Activated T-helper 1 cell treated with Interleukin-2 at 50 U/mL for 16 hours (primary cell): Measurements from ENCODE around the gene PCBP3.
"Not testable (repeated sequence)": the region's sequence is repeated elsewhere in the genome, so short reads cannot be mapped to it uniquely, and the experiment has no call there.

Source experiments
- DNase-seq: peaks from one replicate; pipeline ENCODE4 v3.0.0-alpha.2; 2020; ENCODE audit warnings: low read depth

Gene PCBP3

GRCh38 chr21:45613396-45613795 is 30.1 kb upstream of the PCBP3 start:
- no peak for DNase-seq

DNA sequence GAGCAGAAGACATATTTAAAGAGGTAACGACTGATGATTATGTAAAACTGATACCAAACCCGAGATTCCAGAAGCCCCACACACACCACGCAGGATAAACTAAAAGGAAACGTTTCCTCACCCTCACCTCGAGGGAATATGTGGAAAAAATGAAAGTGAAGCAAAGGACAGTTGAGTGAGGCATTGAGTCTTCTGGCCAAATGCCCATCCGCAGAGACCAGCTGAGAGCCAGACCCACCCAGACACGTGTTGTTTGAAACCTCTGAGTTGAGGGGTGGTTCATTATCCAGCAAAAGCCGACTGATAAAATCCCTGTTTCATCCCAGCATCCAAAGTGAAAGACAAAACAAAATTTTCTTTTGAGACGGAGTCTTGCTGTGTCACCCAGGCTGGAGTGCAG is 29.6 kb upstream of the PCBP3 start:
- DNase-seq, result no peak

DNA sequence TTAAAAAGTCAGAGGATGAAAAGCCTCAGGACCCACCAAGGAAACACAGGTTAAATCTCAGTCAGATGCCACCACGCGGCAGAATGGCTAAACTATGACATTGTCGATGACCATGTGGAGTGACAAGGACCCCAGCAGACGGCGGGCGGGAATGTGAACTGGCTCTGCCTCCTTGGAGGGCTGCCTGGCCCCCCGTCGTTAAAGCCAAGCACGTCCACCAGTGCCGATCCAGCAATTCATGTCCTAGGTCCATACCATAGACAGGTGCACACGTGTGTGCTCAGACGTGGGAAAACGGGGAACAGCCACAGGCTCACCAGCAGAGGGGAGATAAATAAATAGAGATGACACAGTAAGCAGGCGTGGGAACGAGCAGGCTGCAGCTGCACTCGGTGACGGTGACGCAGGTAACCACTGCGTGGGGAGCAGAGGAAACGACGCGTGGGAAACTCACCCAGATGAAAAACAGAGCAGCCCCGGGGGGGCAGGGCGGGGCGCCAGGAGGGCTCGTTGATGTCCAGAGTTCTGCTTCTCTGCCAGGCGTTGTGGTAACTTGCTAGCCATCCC is 28.3 kb upstream of the PCBP3 start:
- DNase-seq, result peak; percentile 71

DNA sequence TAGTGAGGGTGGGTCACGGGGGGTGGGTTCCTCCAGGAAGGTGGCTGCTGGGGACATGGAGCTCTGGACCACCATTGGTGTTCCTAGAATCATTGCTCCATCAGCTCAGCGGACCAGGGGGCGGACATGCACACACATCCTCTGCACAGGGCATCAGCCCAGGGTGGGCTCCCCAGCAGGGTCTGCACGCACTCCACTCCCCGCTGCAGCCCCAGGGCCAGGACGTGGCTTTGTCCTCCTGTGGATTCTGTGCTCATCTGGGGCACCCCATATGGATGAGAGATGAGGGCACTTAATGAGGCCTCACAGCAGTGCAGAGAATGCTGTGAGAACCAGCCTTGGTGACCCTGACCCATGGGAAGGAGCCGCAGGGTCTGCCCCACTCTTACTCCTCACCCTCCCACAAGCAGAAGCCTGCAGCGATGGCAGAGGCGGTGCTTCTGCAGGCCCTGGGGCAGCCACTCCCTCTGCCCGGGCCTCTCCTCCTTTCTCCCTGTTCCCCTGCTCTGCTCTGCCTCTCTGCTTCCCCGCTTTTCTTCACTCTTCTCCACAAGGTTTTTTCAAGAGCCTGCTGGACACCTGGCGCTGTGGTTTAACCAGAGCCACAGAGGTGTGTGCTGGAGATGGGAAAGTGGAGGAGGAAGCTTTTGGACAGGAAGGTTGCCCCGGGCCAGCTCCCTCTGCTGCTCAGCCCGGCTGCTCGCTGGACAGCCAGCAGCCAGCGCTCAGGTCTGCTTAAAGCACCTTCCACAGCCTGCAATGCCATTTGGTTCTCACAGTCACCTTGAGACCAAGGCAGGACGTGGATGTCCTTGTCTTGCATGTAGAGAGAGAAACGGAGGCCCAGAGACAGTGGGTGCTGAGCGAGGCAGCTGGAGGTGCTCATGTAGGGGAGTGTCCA is 26.3 kb upstream of the PCBP3 start:
- no peak for DNase-seq

DNA sequence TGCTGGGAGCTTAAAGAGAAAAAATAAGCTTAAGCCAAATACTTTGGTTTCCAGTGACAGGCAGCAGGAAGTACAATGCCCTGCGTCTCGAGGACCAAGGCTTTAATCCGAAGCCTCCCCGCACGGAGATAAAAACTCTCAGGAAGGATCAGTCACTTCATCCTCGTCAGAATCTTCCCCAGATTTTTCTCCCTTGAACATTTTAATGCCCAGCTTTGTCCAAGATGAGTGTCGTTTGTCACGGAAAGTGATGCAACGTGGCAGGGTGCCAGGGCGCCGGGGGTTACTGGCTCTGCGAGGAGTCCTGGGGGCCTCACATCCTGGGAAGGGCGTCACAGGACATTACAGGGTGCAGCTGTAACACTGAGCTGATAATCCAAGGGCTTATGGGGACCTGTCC is 25.2 kb upstream of the PCBP3 start:
- no peak for DNase-seq

DNA sequence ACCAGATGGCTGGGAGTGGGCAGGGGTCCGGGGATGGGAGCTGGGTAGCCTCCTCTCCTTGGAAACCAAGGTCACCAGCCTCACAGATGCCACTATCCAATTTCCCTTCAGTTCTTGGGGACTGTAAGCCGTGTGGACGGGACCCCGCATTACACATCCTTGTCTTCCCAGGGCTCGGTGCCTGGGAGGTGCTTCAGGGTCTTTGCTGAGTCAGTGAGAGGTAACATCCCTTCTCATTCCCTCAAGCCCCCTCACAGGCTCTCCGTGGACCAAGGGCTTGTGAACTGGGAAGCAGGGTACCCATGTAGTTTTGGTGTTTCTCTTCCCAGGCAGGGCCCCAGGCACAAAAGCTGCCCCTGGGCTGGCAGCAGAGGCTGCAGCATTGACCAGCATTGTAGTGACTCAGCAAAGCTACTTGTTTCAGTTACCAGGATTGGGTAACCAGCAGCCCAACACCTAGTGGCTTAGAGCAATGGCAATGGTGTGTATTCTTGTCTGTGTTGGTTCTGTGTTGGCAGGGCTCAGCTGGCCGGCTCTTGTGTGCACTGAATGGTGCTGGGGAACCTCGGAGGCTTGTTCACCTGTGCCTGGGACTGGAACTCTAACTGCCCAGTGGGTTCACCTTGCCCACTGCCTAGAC is 24.6 kb upstream of the PCBP3 start:
- DNase-seq, result no peak

GRCh38 chr21:45620201-45620923 is 23.2 kb upstream of the PCBP3 start:
- DNase-seq, result no peak

DNA sequence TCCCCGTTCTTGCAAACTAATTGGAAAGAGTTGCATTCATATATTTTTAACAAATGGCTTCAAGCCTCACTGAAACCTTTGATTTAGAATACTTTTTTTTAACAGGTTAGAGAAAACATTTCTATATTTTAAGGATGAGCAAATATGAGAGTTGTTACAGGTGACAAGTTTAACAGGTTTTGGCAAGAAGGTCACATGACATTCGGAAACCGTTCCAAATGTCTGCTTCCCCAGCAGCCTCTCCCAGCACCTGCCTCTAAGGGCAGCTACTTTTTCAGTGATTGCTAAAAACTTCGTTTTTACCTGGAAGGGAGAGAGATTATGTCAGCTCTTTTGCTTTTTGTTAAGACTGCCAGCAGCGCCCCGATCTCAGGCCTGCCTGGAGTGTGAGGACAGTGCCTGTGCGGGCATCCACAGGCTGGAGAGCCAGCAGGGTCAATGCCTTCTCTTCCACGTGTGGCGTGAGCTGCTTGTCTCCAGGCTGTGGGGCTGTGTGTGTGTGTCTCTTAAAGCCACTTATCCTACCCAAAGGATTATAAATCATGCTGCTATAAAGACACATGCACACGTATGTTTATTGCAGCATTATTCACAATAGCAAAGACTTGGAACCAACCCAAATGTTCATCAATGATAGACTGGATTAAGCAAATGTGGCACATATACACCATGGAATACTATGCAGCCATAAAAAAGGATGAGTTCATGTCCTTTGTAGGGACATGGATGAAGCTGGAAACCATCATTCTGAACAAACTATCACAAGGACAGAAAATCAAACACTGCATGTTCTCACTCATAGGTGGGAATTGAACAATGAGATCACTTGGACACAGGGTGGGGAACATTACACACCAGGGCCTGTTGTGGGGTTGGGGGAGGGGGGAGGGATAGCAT is 21.8 kb upstream of the PCBP3 start:
- DNase-seq, result not testable (repeated sequence)

DNA sequence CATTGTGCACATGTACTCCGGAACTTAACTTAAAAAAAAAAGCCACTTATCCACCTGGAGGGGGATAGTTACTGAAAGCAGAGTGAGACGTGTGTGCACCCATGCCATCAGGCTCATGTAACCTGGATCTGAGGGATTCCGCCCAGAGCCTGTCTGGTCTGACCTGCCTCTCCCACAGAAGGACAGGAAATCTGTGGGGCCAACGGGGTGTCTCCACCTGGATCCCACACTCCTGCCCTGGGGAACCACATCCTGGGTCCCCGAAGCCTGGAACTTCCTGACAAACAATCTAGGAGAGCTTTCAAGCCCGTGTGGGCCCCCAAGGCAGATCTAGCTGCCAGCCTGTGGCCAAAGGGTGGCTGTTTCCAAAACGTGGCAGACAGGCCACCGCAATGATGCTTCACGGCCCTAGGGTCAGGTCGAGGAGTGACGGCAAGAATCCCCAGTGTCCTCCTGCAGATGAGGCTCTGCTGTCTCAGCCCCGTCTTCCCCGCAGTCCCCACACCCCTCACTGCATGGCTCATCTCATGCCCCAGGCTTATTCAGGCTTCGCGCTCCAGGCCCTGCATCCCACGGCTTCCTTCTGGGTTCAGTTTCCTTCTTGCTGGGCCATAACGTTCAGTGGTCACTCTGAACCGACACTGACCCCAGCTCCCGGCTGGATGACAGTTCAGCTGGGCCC is 21.0 kb upstream of the PCBP3 start:
- DNase-seq, result no peak

DNA sequence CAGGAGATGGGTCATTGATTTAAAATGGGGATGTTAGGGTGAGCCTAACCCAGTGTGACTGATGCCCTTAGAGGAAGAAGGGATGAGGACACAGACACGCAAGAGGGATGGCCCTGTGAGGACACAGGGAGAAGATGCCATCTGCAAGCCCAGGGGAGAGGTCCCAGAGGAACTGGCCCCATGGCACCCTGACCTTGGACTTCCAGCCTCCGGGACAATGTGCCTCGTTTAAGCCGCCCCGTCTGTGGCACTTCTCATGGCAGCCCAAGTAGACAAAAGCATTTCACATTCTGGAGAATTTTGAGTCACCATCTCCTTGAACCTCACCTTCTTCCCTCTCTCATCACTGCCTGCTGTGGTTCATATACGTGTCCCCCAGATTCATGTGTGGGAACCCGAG is 20.1 kb upstream of the PCBP3 start:
- DNase-seq, result no peak

DNA sequence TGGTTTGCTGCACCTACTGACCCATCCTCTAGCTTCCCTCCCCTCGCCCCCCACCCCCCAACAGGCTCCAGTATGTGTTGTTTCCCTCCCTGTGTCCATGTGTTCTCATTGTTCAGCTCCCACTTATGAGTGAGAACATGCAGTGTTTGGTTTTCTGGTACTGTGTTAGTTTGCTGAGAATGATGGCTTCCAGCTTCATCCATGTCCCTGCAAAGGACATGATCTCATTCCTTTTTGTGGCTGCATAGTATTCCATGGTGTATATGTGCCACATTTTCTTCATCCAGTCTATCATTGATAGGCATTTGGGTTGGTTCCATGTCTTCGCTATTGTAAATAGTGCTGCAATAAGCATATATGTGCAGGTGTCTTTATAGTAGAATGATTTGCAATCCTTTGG is 17.4 kb upstream of the PCBP3 start:
- DNase-seq, result not testable (repeated sequence)

- no peak for DNase-seq
Observed at GRCh38 chr21:45629046-45629981, 14.2 kb upstream of the PCBP3 start.

- no peak for DNase-seq
Observed at GRCh38 chr21:45630066-45630694, 13.3 kb upstream of the PCBP3 start.

GRCh38 chr21:45630876-45631275 is 12.6 kb upstream of the PCBP3 start:
- DNase-seq, result no peak

DNA sequence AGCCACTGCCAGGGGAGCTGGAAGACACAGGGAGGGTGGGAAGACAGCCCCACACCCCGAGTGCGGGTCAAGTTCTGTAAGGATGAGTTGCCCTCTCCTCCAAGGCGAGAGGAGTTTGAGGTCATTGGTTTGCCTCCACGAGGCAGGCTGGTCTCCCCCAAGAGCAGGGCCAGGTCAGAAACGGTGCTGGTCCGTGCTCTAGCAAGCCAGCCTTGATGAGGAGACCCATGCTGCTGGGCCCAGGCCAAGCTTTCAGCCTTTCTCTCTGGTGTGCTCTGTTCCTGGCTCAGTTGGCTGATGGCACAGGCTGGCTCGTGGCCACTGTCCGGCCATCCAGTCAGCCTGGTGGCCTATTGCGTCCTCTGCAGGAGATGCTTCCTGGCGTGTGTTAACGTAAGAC is 12.0 kb upstream of the PCBP3 start:
- no peak for DNase-seq

DNA sequence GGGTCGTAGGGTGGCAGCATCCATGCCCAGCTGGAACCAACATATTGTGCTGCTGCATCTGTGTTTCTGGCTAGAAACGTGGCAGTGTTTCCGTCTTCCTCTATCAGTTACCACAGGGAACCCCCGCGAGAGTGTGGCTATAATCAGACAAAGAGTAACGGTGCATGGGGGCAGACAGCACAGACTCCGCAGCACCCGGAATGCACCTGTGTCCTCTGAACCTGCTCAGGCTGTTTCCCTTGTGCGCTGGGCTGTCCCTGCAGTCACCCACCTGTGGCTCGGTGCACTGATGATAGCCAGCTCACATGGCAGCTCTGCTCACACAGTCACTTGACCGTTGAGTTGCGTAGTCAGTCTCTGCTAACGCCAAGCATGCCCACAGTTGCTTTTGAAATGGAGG is 11.4 kb upstream of the PCBP3 start:
- DNase-seq, result no peak

GRCh38 chr21:45632637-45633251 is 10.8 kb upstream of the PCBP3 start:
- no peak for DNase-seq

GRCh38 chr21:45634511-45635183 is 8.9 kb upstream of the PCBP3 start:
- no peak for DNase-seq
